ENCODE results near the gene IFNL2. TPM values are rescaled to one million over a fixed set of nuclear protein-coding genes. Genes with fewer than 3 reads are reported as not detected.
A peak's percentile ranks its signal among the peaks of the same experiment; 100 is the strongest.
"Not testable (repeated sequence)": the region's sequence is repeated elsewhere in the genome, so short reads cannot be mapped to it uniquely, and the experiment has no call there.

The IFNL2 gene
- total and polyA plus RNA-seq, 11 donors: not detected

- 11 to 31% (median 15%) methylated on average over 14 to 82 of the region's 82 CpGs for WGBS, 4 donors
- Histone ChIP-seq H3K27ac (no peak overlapping the region), H3K27me3 (peaks cover 23 to 59% (median 41%) of the 10 kb centered on the region in 9 donors), H3K4me3 (peak overlapping the region in 6 of 12 donors; percentile 14 to 38 (median 22)), H3K4me1 (peaks cover 0 to 19% (median 1%) of the 10 kb centered on the region in 12 donors), H3K9me3 (no peaks in the 10 kb centered on the region), H3K36me3 (no peaks in the 10 kb centered on the region)
- no peak for ATAC-seq
- TF ChIP-seq POLR2A (IDR thresholded peaks at IDR 0.05): no peak
- TF ChIP-seq, protein P1, sequence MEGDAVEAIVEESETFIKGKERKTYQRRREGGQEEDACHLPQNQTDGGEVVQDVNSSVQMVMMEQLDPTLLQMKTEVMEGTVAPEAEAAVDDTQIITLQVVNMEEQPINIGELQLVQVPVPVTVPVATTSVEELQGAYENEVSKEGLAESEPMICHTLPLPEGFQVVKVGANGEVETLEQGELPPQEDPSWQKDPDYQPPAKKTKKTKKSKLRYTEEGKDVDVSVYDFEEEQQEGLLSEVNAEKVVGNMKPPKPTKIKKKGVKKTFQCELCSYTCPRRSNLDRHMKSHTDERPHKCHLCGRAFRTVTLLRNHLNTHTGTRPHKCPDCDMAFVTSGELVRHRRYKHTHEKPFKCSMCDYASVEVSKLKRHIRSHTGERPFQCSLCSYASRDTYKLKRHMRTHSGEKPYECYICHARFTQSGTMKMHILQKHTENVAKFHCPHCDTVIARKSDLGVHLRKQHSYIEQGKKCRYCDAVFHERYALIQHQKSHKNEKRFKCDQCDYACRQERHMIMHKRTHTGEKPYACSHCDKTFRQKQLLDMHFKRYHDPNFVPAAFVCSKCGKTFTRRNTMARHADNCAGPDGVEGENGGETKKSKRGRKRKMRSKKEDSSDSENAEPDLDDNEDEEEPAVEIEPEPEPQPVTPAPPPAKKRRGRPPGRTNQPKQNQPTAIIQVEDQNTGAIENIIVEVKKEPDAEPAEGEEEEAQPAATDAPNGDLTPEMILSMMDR (IDR thresholded peaks at IDR 0.05): no peak
- DNase-seq: no peak
- intact Hi-C loops (cut with DNase I): no loop called here
These were observed 39.8 kb downstream of the IFNL2 start for GRCh38 chr19:39307822-39308530.

DNA sequence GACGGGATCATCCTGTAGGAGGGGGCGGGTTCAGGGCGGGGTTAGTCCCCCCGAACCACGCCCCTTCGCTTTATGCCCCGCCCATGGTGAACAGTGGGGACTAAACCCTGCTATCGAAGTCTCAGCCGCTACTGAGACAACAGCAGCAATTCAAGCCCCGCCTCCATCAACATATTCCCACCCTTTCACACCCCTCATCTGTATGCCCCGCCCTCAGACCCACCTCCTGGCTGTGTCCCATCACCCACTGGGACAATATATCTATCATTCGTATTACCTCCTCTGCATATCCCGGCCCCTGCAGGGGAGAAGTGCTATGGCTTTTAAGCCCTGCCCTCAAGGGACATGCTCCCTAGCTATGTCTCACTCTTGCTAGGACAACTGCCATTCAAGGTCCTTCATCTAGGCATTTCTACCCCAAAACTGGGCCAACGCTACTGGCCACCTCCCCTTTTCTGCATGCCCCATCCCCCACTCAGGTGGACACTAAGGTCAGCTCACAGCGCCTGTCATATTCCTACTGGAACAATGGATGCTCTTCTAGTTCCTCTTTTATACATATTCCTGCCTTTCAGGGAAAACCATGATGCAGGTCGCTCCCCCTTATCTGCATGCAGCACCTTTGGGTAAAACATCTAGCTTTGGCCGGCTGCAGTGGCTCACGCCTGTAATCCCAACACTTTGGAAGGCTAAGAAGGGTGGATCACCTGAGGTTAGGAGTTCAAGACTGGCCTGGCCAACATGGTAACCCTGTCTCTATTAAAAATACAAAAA, 40.5 kb downstream of the IFNL2 start:
- no peak overlapping the region for H3K4me3 ChIP-seq
- peaks cover 0 to 19% (median 1%) of the 10 kb centered on the region in 12 donors for H3K4me1 ChIP-seq
- ATAC-seq (no peak), DNase-seq (no peak)
- H3K9me3 ChIP-seq: no peaks in the 10 kb centered on the region
- 44 to 48% (median 46%) methylated on average over 18 of the region's 18 CpGs for whole genome bisulfite sequencing, 4 donors
- H3K36me3 ChIP-seq: peaks cover 0 to 4% (median 0%) of the 10 kb centered on the region in 9 donors
- peaks cover 23 to 51% (median 35%) of the 10 kb centered on the region in 9 donors for H3K27me3 ChIP-seq
- TF ChIP-seq, protein P1 (IDR thresholded peaks at IDR 0.05): no peak
- TF ChIP-seq POLR2A (IDR thresholded peaks at IDR 0.05): no peak
- no peak overlapping the region for H3K27ac ChIP-seq
- intact Hi-C loops (cut with DNase I): no loop called here

DNA sequence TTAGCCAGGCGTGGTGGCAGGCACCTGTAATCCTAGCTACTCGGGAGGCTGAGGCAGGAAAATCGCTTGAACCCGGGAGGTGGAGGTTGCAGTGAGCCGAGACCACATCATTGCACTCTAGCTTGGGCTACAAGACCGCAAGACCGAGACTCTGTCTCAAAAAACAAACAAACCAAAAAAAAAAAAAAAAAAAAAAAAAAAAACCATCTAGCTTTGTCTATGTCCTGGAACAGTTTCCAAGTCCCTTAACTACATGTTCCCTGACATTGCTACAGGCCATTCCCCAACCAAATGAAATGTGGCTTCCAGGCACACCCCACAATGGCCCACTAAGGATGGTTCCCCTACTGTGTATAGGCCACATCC, 41.1 kb downstream of the IFNL2 start:
- H3K27me3 ChIP-seq: peaks cover 21 to 46% (median 31%) of the 10 kb centered on the region in 9 donors
- intact Hi-C loops (cut with DNase I); H3K36me3 ChIP-seq; H3K27ac ChIP-seq; ATAC-seq; H3K9me3 ChIP-seq; H3K4me3 ChIP-seq; DNase-seq: not testable (repeated sequence)
- peaks cover 0 to 19% (median 1%) of the 10 kb centered on the region in 12 donors for H3K4me1 ChIP-seq
- 85 to 98% (median 97%) methylated on average over 7 of the region's 7 CpGs for WGBS, 4 donors

- Histone ChIP-seq H3K36me3 (peaks cover 0 to 12% (median 0%) of the 10 kb centered on the region in 9 donors), H3K9me3 (no peaks in the 10 kb centered on the region), H3K27ac (no peak overlapping the region), H3K4me1 (peaks cover 0 to 19% (median 1%) of the 10 kb centered on the region in 12 donors), H3K4me3 (no peak overlapping the region), H3K27me3 (peaks cover 16 to 31% (median 23%) of the 10 kb centered on the region in 9 donors)
- TF ChIP-seq POLR2A (IDR thresholded peaks at IDR 0.05): no peak
- TF ChIP-seq, protein P1 (IDR thresholded peaks at IDR 0.05): no peak
- ATAC-seq (no peak), DNase-seq (no peak)
- intact Hi-C loops (cut with DNase I): loop anchor here in 2 of 10 donors (10.0 kb wide), 1 partner anchor 106 kb away; the partner anchor contains the start of gene SYCN (in 2 of the 2)
- WGBS, 4 donors: 57 to 64% (median 59%) methylated on average over 11 of the region's 11 CpGs
These were observed 42.5 kb downstream of the IFNL2 start for GRCh38 chr19:39310558-39311311.

Measured in heart left ventricle (tissue), 16 donors.